ENCODE results near the gene BANF1. TPM values are rescaled to one million over a fixed set of nuclear protein-coding genes. Genes with fewer than 3 reads are reported as not detected.
A peak's percentile ranks its signal among the peaks of the same experiment; 100 is the strongest.

The BANF1 gene
- total and polyA plus RNA-seq, 2 of the 13 experiments (the other 11 are each of a cell fraction or from before 2014, with no cell fraction given): 40.5 to 86.5 TPM

- peak; percentile 72; the same call in 1 of the 2 replicates for TF ChIP-seq HMG20B (CRISPR knock-in tag; conservative IDR thresholded peaks at IDR 0.05)
- TF ChIP-seq AGO1 (IDR thresholded peaks at IDR 0.05; ENCODE audit: low read depth, low read length, poor library complexity, severe bottlenecking): no peak
- no peak for TF ChIP-seq NFIB (CRISPR knock-in tag; IDR thresholded peaks at IDR 0.05; ENCODE audit: borderline replicate concordance)
- peak; percentile 67; the same call in 1 of the 2 replicates for TF ChIP-seq ZNF383 (CRISPR knock-in tag; IDR thresholded peaks at IDR 0.05; ENCODE audit: borderline replicate concordance)
- no peak for TF ChIP-seq AKNA (CRISPR knock-in tag; IDR thresholded peaks at IDR 0.05; ENCODE audit: borderline replicate concordance)
- TF ChIP-seq ZNF205 (CRISPR knock-in tag; IDR thresholded peaks at IDR 0.05): peak; percentile 89
- peak; percentile 60 for TF ChIP-seq NCOA2 (CRISPR knock-in tag; IDR thresholded peaks at IDR 0.05)
- TF ChIP-seq DMAP1 (CRISPR knock-in tag; IDR thresholded peaks at IDR 0.05): peak; percentile 95
- TF ChIP-seq RNF2 (conservative IDR thresholded peaks at IDR 0.05; ENCODE audit: low read depth): peak; percentile 91
- no peak for TF ChIP-seq JDP2 (CRISPR knock-in tag; IDR thresholded peaks at IDR 0.05; ENCODE audit: borderline replicate concordance)
- TF ChIP-seq ZNF703 (CRISPR knock-in tag; IDR thresholded peaks at IDR 0.05; ENCODE audit: borderline replicate concordance): no peak
- TF ChIP-seq NR2F1 (CRISPR knock-in tag; IDR thresholded peaks at IDR 0.05): no peak
- TF ChIP-seq ZNF777 (CRISPR knock-in tag; IDR thresholded peaks at IDR 0.05): peak; percentile 97
- TF ChIP-seq ZNF160 (CRISPR knock-in tag; IDR thresholded peaks at IDR 0.05): no peak
- TF ChIP-seq YY1 (IDR thresholded peaks at IDR 0.05; ENCODE audit: insufficient read depth, insufficient replicate concordance, low read depth, low read length): peak; percentile 83
- no peak for TF ChIP-seq MLLT10 (CRISPR knock-in tag; IDR thresholded peaks at IDR 0.05)
- TF ChIP-seq SMARCC2 (IDR thresholded peaks at IDR 0.05): no peak
- no peak for TF ChIP-seq AGO2 (optimal IDR thresholded peaks at IDR 0.05; ENCODE audit: low read depth, low read length)
- peak; percentile 81 for TF ChIP-seq POGK (CRISPR knock-in tag; conservative IDR thresholded peaks at IDR 0.05)
- no peak for TF ChIP-seq RCOR2 (CRISPR knock-in tag; IDR thresholded peaks at IDR 0.05)
- no peak for TF ChIP-seq CREB1 (IDR thresholded peaks at IDR 0.05)
- peak; percentile 86 for TF ChIP-seq CREB1 (CRISPR knock-in tag; IDR thresholded peaks at IDR 0.05)
- no peak for TF ChIP-seq TERF1 (CRISPR knock-in tag; IDR thresholded peaks at IDR 0.05)
- 0 out of 2 replicates have a peak, but pooled peaks have one; percentile 23 for TF ChIP-seq MYNN (CRISPR knock-in tag; IDR thresholded peaks at IDR 0.05; ENCODE audit: low read depth)
Observed at GRCh38 chr11:66001942-66002647, at the start of gene BANF1, which contains the start of gene EIF1AD (continued).

Measured in HepG2 (cell line).